IPS DF 4.7 (cell line): ENCODE results near the gene CRIM1.

Source experiments
- DNase-seq: peaks from one replicate; pipeline ENCODE4 v3.0.0-alpha.2; 2013; ENCODE audit warnings: low spot score; ENCODE audit errors: extremely low read depth

Gene CRIM1

DNA sequence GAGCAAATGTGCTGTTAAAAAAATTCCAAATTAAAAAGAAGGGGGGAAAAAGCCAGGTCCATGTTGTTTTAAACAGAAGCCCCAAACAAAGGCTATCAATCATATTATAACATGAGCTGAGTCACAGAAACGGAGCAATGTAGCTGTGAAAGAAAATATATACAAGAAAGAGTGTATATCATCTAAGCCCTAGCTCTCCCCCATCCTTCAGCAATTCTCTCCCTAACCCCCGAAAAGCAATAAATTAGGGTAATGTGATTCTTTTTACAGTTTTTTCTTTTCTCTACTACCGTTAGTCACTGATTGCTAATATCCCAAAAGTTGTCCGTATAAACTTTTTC lies 217.1 kb downstream of the CRIM1 start:
- DNase-seq, result no peak

DNA sequence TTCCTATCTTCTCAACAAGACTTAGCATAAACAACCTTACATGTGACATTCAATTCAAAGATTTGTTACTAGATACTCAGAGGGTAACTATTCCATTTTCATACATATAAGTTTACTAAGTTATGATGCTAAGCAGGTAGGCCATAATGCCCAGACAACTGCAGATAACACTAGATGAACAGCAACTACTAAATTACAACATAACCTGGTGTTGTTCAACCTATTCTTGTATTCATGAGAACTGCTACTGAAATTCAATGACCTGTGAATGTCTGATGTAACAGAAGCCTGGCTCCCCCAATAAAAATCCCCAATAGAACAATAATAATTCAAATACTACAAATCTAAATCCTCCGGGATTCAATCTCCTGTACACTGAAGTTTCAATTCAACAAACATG lies 217.6 kb downstream of the CRIM1 start:
- DNase-seq, result no peak

DNA sequence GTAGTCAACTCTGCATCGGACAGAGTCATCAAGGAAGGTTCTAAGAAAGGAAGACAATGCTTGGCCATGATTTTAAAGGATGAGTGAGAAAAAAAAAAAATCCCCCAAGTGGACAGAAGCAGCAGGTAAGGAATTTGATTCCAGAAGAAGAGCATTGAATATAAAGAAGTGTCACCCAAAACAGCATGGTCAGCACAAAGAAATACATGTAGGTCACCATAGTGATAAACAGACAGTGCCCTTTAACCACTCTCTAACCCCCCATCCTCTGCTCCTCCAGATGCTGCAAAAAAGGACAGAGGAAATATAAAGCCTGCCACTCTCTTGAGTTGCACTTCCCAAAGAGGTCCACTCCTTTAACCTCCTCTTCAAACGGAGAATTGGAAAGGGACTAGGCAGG lies 219.0 kb downstream of the CRIM1 start:
- DNase-seq, result no peak

DNA sequence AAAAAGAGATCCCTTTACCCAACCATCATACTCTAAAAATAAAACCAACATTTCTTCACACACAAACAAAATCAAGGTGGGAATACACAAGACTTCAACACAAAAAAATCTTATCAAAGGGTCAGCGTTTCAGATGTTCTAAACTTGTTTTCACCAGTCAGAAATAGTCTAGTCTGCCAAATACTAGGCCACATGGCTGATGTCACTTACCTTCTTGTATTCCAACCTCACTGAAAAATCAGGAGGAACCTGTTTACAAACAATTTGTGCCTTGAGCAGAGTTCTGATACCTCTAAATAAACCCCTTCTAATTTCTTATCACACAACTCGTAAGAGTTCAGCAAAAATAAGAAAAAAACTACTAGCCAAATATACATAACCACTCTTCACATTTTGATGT lies 222.3 kb downstream of the CRIM1 start:
- DNase-seq, result no peak

DNA sequence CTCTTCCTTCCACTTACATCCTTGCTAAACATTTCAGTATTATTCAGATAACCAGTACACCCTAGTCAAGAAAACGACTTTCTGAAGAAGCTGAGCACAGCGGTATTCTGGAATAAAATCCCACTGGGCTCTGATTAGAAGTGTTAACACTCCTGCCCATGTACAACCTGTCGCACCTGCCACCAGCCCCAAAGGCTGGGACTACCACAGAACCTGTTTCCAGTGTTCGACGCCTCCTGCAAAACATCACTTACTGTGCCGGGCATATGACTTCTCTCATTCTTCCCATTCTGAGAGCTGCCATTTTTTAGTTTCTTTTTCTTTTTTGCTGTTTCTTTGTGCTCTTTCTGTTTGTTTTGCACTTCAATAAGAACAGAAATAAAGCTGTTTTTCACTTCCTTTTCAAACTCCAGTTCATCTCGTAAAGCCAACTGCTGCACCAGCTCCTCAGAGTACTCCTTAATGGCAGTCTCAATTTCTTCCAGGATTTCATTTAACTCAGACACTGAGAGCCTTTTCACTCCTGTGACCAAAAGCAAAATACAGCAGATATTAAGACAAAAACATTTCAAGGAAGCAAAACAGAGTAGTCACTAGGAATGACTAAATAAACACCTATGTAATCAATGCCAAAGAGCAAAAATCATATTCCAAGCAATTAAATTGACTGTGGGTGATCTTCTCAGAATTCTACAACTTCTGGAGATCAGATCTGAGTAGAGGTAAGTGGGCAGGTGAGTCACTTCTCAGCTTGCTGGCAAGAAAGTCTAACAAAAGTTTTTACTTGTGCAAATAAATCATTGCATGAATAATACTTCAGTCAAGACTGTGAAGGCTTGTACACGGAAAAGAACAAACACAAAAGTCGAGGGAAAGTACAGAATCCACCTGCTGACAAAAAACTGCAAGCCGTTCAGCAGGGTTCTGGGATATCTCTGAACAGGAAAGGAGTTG lies 223.0 kb downstream of the CRIM1 start:
- DNase-seq, result no peak

DNA sequence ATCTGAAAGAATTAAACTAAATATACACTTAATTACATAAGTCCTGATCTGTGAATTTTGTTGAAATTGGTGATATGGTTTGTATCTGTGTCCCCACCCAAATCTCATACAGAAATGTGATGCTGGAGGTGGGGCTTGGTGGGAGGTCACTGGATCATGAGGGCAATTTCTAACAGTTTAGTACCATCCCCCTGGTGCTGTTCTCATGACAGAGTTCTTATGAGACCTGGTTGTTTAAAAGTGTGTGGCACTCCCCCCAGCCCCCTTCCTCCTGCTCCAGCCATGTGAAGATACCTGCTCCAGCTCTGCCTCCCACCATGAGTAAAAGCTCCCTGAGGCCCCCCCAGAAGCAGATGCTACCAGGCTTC lies 223.7 kb downstream of the CRIM1 start:
- no peak for DNase-seq

DNA sequence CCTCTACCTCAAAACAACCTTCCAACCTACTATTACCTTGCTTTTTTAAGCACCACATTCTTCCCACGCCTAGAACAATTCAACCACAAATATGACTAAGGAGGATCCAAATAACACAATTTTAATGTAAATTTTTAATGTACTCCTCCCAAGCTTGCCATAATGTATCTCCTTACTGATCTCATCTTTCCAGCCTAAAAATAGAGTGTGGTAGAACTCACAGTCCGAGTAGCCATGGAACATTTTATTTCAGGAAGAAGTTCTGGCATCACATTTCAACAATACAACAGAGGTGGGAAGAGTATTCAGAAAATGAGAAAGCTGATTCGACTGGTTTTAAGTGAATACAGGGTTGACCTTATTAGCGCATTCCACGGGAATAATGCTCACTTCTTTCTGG lies 227.0 kb downstream of the CRIM1 start:
- no peak for DNase-seq

DNA sequence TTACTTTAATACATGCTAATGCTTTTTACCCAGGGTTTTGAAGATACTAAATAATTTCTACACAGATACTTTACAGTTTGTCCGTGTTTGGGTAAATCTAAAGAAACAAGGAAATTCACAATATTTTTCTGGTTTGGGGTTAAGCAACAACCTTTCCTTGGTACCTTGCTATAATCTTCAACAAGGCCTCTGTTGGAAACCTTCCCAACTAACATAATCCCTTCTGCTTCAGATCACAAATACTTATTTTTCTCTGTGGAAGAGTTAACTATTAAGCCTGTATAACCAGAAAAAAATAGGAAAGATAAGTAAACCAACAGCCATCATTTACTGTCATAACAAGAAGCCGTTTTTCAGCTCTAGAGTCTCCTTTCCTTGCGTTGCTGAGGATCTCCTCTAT lies 227.4 kb downstream of the CRIM1 start:
- DNase-seq, result no peak

DNA sequence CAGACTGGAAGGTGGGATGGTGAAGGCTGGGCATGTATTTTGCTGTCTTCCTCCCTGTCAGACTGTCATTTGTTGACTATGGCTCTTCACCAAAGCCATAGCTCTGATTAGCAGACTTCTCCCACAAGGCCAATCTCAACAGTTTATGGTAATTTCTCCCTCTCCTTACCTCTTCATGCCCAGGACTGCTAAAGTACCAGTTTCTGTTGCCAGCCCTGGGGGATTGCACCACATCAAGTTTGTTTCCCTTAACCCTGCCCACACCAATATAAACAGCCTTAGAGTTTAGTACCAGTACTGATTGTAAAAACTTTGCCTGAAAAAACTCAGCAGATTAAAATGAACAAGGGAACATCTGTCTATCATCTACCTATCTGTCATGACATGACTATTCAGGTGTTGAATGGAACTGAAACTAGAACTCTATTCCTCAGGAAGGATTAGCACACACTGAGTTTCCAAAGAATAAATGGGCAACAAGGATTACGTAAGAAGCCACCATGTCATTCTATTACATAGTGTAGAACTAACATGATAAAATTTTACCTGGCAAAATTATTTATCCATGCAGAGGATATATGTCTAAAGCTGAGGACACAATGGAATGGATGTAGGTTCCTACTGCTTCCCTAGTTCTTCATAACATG lies 228.7 kb downstream of the CRIM1 start:
- DNase-seq, result no peak

DNA sequence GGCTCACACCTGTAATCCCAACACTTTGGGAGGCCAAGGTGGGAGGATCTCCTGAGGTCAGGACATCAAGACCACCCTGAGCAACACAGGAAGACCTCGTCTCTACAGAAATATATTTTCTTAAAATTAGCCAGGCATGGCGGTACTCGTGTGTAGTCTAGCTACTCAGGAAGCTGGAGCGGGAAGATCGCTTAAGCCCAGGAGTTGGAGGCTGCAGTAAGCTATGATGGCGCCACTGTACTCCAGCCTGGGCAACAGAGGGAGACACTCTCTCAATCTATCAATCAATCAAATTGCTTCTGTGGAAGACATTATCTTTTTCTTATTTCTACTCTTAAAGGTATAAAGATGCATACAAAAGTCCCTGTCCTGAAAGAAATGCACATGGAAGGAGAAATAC lies 231.1 kb downstream of the CRIM1 start:
- DNase-seq, result no peak

DNA sequence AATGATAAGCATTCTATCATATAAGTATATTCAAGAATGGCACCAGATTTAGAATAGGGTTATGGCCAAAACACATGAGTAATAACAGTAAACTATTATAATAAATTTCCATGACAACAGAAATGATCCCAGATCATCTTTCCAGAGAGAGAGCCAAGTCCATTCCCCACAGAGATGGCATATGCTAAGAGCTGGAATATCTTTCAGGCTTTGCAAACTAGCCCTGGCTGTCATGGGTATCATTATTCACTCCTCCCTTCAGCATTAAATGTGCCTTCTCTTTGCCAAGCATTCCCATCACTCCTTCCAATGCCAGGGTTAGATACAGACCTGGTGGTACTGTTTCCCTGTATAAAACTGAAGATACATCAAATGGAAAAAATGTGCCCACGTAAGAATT lies 231.5 kb downstream of the CRIM1 start:
- no peak for DNase-seq

DNA sequence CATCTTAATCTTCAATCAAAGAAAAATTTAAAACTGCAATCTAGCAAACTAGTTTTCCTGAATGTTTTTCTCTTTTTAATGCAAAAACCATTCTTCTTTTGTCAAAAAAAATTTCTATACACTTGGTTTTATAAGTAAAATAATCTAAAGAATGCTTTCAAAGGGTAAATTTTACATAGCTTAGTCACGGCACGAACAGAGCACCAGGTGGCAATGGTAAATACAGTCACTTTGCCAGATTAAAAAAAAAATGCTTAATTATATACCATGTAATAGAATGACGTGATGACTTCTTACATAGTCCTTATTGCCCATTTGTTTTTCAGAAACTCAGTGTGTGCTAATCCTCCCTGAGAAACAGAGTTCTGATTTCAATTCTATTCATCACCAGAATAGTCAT lies 232.0 kb downstream of the CRIM1 start:
- no peak for DNase-seq

DNA sequence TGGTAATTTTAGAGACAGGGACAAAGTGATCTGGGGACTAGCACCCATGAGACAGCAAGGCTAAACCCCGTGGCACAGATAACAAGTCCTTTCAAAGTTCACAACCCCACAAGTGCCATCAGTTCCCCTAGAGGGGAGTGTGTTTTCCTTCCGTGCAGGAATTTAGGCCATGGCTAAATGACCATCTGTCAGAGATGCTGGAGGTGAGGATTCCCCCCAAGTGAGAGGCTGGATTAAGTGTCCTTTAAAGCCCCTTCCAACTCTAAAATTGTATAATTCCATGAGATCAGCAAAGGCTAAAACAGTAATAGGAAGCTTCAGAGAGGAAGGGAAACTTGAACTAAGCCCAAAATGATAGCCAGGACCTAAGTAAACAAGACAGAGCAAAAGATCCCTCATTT lies 233.7 kb downstream of the CRIM1 start:
- no peak for DNase-seq

DNA sequence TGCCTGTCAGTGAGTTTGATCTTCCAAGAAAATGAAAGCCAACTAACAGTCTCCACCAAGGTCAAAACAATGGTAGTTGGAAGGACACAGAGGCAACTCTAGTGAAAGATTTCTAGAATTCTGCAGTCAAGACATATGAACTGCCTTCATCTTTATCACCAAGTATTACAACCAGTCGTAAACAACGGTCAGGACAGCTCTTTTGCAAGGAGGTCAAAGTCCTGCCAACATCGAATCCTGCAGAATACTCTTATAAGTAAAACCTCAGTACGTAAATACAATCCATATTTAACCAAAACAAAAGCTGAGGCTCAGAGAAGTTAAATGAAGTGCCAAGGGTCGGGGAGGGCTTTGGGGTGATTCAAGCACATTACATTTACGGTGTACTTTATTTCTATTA lies 239.3 kb downstream of the CRIM1 start:
- DNase-seq, result no peak

DNA sequence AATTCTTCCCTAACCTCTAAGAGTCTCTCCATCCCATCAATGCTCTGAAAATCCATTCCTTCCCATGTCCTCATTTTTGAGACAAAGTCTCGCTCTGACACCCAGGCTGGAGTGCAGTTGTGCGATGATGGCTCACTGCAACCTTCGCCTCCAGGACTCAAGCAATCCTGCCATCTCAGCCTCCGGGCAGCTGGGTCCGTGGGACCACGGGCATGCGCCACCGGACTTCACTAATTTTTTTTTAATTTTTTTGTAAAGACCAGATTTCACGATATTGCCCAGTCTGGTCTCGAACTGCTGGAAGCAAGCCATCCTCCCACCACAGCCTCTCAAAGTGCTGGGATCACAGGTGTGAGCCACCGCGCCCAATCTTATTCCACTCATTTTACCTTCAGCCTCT lies 240.8 kb downstream of the CRIM1 start:
- DNase-seq, result no peak

DNA sequence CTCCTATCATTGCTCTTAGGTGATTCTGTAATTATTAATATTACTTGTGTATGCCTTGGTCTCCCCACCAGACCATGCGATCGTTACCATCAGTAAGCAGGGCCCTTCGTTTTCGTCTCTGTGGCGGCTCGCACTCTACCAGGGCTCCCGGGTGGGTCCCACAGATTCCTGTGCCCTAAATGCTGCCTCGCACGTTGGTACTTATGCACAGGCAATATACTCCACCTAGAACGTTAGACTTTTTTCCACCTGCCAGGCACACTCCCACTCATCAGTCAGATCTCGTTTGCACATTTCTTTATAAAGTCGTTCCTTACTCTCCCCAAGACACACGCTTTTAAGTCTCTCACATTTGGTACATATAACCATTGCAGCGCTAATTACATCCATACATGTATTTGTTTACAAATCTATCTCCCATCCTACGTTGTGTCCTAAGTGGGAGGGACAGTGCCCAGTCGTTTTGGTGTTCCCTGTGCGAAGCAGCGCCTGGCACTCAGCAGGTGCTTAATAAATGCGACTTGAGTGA lies 241.5 kb downstream of the CRIM1 start:
- DNase-seq, result no peak

DNA sequence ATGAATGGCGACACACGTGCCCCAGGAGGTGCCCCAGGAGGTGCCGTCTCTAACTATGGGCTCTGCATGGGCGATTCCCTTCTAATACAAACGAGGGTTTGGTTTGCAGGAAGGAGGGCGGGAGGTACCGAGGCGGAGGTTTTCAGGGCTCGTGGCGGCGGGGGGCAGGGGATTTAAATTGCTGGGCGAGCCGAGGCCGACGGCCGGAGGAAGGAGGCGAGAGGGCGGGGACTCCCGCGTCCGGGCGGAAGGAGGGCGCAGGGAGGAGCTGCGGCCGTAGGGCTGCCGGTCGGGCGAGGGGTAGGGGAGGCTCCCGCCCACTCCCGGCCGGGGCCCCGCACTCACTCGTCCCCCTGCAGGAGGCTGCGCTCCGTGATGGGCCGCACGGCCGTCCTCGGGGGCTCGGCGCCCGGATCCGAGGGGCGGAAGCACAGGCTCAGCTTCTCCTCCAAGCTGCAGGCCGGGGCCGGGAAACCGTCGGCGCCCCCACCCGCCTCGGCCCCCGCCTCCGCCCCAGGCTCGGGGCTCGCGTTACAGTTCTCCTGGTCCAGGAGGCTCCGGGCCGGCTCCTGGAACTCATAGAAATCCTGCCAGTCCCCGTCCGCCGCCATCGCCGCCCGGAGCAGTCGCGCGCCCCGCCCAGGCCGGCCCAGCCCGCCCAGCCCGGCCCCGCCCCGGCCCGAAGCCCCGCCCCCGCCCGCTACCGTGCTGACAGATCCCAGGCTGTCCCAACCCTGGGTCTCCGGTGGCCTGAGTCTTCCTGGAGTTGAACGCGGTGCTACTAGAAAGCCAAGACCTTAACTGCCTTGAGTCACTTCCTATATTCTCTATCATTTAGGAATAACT lies 242.2 kb downstream of the CRIM1 start, which contains the start of gene FEZ2:
Gene FEZ2 (minus strand): TSS at position 637 of the 846 bp plus-strand sequence. CDS start 26 bp downstream, at position 611.
- DNase-seq, result peak; percentile 44
